GM20000 (cell line): Measurements from ENCODE around the gene NEB.

Source experiments
- DNase-seq: peaks from one replicate; pipeline ENCODE4 v3.0.0; 2012; ENCODE audit warnings: low spot score
- TF ChIP-seq, protein P1 (sequence below): IDR thresholded peaks from 2 replicates; pipeline ENCODE4 v1.5.1; 2012; ENCODE audit warnings: mild to moderate bottlenecking, control low read depth; ENCODE audit errors: extremely low read depth, missing control alignments

Gene NEB

DNA sequence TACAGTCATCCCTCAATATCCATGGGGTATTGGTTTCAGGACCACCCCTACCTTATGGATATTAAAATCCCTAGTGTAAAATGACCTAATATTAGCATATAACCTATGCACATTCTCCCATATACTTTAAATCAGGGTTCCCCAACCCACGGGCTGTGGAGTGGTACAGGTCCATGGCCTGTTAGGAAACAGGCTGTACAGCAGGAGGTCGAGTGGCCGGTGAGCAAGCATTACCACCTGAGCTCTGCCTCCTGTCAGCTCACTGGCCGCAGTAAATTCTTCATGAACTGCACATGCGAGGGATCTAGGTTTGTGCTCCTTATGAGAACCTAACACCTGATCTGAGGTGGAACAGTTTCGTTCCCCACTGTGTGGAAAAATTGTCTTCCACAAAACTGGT is 250.7 kb downstream of the NEB start:
- DNase-seq: no peak
- TF ChIP-seq, protein P1, sequence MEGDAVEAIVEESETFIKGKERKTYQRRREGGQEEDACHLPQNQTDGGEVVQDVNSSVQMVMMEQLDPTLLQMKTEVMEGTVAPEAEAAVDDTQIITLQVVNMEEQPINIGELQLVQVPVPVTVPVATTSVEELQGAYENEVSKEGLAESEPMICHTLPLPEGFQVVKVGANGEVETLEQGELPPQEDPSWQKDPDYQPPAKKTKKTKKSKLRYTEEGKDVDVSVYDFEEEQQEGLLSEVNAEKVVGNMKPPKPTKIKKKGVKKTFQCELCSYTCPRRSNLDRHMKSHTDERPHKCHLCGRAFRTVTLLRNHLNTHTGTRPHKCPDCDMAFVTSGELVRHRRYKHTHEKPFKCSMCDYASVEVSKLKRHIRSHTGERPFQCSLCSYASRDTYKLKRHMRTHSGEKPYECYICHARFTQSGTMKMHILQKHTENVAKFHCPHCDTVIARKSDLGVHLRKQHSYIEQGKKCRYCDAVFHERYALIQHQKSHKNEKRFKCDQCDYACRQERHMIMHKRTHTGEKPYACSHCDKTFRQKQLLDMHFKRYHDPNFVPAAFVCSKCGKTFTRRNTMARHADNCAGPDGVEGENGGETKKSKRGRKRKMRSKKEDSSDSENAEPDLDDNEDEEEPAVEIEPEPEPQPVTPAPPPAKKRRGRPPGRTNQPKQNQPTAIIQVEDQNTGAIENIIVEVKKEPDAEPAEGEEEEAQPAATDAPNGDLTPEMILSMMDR: no peak

DNA sequence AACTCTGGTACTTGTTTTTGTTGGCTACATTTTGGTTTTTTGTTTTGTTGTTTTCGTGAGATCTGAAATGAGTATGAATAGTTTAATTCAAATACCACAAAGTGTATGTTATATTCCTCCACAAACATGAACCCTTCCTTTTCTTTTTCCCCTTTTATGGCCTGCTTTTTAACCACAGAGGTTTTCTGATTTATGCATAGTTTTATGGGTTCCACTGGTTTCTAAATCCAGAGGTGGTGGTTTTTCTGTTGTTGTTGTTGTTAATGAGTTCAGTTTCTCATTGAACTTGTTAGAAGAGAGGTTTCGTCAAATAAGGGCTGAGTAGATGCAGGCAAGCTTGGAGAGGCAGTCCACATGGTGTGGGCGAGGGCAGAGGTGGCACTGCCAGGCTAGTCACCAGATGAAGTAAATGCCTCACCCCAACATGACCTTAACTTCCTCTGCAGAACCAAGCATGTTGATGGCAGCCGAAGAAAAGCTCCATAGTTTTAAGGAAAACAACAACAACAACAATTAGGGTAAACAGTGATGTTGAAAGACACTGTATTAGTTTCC is 252.0 kb downstream of the NEB start:
- TF ChIP-seq, protein P1: no peak
- no peak for DNase-seq

DNA sequence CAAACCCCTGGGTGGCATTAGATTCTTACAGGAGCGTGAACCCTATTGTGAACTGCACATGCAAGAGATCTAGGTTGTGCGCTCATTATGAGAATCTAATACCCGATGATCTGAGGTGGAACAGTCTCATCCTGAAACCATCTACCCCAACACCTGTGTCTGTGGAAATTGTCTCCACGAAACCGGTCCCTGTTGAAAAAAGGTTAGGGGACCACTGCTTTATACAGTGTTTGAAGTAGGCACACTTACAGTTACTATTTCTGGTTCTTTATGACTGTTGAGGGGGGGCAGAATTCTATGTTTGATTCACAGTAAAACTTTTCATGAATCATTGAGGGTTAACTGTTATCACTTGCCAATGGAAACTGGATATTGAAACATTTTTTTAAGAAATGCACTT is 252.5 kb downstream of the NEB start:
- DNase-seq: no peak
- TF ChIP-seq, protein P1: no peak

DNA sequence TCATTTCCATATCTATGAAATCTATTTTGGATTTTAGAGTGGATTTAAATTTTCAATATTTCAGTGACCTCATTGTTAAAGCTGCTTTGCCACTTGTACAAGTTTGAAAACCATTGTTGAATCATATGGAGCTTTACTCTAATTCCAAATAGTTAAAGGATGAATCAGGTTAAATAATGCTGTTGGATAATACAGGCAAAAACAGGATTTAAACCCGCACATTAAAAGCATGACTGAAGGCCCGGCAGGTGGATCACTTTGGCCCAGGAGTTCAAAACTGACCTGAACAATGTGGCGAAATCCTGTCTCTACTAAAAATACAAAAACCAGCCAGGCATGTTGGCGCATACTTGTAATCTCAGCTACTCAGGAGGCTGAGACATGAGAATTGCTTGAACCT is 256.3 kb downstream of the NEB start:
- no peak for DNase-seq

DNA sequence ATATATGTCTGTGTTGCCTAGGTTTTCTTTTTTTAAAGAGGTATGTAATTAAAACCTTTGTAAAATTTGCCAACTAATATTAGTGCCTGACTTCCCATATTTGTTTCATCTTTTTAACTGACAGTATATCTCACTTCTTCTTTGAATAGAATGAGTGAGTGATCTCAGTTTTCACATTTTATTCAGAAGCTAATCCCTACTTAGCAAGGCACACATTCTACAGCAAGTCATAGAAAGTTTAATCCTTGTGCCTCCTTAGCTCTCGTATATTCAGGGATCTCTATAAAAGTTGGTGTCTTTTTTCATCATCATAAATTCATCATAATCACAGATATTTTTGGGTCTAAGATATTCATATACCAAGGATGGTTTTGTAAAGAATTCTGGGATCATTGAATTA is 258.0 kb downstream of the NEB start:
- TF ChIP-seq, protein P1: no peak
- DNase-seq: no peak

More for the DNA sequence above, 256.3 kb downstream of the NEB start:
- TF ChIP-seq, protein P1: no peak

DNA sequence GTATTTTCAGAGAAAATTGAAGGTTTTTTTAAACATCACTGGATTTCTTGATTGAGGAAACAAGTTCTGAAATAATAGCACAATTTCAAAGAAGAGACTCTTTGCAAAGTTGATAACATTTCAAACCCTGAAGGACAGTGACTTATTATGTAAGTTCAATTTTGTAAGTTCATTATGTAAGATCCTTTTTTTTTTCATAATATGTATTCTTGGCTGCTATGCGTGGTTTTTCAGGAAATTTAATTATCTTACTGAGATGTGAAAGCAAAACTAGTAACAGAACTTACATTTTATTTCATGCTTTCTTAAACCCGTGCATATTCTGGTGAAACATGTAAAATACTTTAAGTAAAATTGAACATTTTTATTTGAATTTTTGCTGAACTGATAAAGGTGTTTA is 259.2 kb downstream of the NEB start:
- TF ChIP-seq, protein P1: no peak

DNA sequence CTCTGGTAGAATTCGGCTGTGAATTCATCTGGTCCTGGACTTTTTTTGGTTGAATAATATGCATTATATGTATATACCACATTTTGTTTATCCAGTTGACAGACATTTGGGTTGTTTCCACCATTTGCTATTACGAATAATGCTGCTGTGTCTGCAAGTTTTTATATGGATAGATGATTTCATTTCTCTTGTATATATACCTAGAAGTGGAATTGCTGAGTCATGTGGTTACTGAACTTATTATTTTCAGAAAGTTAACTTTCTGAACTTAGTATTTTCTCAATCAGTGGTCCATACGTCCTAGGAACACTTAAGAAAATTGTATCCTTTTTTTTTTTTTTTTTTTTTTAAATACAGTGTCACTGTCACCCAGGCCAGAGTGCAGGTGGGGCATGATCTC is 261.3 kb downstream of the NEB start:
- DNase-seq: no peak
- TF ChIP-seq, protein P1: no peak

More for the DNA sequence above, 259.2 kb downstream of the NEB start:
- no peak for DNase-seq
